Osteocyte (in vitro differentiated cells): Measurements from ENCODE around the gene IPCEF1. TPM values are rescaled to one million over a fixed set of nuclear protein-coding genes. Genes with fewer than 3 reads are reported as not detected.

Source experiments
- DNase-seq: peaks from one replicate; pipeline ENCODE4 v3.0.0; 2021; ENCODE audit warnings: mixed read lengths; ENCODE audit not compliant: unreplicated experiment; ENCODE audit errors: extremely low spot score
- H3K27ac Mint-ChIP-seq: one replicate; pipeline ENCODE4 v1.8.0; 2021; ENCODE audit warnings: mild to moderate bottlenecking, mixed read lengths; ENCODE audit not compliant: unreplicated experiment
- H3K27me3 Mint-ChIP-seq: one replicate; pipeline ENCODE4 v1.8.0; 2021; ENCODE audit warnings: mixed read lengths; ENCODE audit not compliant: unreplicated experiment
- H3K36me3 Mint-ChIP-seq: one replicate; pipeline ENCODE4 v1.8.0; 2021; ENCODE audit warnings: mixed read lengths; ENCODE audit not compliant: unreplicated experiment
- H3K4me1 Mint-ChIP-seq: one replicate; pipeline ENCODE4 v1.8.0; 2021; ENCODE audit warnings: mixed read lengths; ENCODE audit not compliant: unreplicated experiment
- H3K4me3 Mint-ChIP-seq: one replicate; pipeline ENCODE4 v1.8.0; 2021; ENCODE audit warnings: mild to moderate bottlenecking, moderate library complexity, mixed read lengths; ENCODE audit not compliant: unreplicated experiment
- H3K9me3 Mint-ChIP-seq: one replicate; pipeline ENCODE4 v1.8.0; 2021; ENCODE audit warnings: mixed read lengths; ENCODE audit not compliant: unreplicated experiment
- total RNA-seq: library from RNA; stranded (reverse); gene quantifications from 2 replicates; pipeline ENCODE4 v1.2.1, GENCODE V29; 2021
- TF ChIP-seq, protein P1 (sequence below): fragments of 200-600 bp; sonication (generic); IDR thresholded peaks from 2 replicates; pipeline ENCODE4 v1.5.0; 2021; ENCODE audit warnings: antibody characterized with exemption, mild to moderate bottlenecking, moderate library complexity

The IPCEF1 gene
- total RNA-seq, 1 donor from 2014 or later, result 0.46 TPM

DNA sequence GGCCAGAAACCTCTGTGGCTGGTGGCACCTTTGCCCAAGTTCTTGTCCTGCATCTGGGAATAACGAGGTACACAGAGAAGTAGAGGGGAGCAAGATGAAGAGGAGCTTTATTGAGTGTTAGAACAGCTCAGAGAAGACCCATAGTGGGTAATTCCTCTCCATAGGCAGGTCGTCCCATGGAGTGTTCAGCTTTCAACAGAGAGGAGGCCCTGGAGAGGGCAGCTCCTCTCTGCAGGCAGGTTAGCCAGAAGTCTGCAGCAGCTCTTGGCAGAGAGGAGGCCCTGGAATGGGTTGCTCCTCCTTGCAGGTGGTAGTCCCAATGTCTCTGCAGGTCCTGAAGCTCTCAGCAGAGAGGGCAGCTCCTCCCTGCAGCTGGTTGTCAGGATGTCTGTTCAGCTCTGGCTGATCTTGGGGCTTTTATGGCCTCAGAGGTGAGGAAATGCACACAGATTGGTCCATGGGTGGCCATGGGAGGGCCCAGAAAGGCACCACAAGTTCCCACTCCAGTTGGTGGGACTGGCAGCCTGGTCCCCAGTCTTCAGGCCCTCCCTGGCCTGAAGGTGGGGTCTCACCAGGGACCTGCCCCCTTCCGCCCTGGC lies 89.0 kb downstream of the IPCEF1 start:
- no peak overlapping the region for H3K4me3 Mint-ChIP-seq
- peaks cover 5% of the 10 kb centered on the region for H3K27me3 Mint-ChIP-seq
- H3K27ac Mint-ChIP-seq, result no peak overlapping the region
- TF ChIP-seq, protein P1, sequence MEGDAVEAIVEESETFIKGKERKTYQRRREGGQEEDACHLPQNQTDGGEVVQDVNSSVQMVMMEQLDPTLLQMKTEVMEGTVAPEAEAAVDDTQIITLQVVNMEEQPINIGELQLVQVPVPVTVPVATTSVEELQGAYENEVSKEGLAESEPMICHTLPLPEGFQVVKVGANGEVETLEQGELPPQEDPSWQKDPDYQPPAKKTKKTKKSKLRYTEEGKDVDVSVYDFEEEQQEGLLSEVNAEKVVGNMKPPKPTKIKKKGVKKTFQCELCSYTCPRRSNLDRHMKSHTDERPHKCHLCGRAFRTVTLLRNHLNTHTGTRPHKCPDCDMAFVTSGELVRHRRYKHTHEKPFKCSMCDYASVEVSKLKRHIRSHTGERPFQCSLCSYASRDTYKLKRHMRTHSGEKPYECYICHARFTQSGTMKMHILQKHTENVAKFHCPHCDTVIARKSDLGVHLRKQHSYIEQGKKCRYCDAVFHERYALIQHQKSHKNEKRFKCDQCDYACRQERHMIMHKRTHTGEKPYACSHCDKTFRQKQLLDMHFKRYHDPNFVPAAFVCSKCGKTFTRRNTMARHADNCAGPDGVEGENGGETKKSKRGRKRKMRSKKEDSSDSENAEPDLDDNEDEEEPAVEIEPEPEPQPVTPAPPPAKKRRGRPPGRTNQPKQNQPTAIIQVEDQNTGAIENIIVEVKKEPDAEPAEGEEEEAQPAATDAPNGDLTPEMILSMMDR, result no peak
- no peaks in the 10 kb centered on the region for H3K36me3 Mint-ChIP-seq
- no peak for DNase-seq
- no peaks in the 10 kb centered on the region for H3K4me1 Mint-ChIP-seq
- no peaks in the 10 kb centered on the region for H3K9me3 Mint-ChIP-seq

DNA sequence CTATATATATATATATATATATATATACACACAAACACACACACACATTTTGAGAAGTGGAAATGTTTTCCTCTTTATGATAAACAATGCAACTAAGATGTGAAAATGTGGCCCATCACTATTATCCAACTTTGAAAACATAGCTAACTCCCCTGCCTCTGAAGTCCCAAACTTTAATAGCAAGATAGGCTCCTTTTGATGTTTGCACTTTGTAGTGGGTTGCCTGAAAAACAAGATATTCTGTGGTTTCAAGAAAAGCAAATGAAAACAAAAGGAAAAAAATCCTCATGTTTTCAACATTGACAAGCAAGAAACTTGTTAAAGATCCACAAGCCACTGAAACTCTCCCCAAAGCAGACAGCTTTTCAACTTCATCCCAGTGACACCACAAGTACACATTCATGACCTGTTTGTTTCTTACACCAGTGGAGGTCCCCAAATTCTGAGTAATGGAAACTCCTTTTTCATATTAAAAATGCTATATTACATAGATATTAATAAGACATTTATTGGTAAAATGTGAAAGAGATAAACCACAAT lies 90.0 kb downstream of the IPCEF1 start:
- peaks cover 5% of the 10 kb centered on the region for H3K27me3 Mint-ChIP-seq
- no peak for DNase-seq
- H3K27ac Mint-ChIP-seq, result no peak overlapping the region
- H3K4me3 Mint-ChIP-seq, result no peak overlapping the region
- TF ChIP-seq, protein P1, result no peak
- H3K4me1 Mint-ChIP-seq, result no peaks in the 10 kb centered on the region
- no peaks in the 10 kb centered on the region for H3K36me3 Mint-ChIP-seq
- no peaks in the 10 kb centered on the region for H3K9me3 Mint-ChIP-seq

DNA sequence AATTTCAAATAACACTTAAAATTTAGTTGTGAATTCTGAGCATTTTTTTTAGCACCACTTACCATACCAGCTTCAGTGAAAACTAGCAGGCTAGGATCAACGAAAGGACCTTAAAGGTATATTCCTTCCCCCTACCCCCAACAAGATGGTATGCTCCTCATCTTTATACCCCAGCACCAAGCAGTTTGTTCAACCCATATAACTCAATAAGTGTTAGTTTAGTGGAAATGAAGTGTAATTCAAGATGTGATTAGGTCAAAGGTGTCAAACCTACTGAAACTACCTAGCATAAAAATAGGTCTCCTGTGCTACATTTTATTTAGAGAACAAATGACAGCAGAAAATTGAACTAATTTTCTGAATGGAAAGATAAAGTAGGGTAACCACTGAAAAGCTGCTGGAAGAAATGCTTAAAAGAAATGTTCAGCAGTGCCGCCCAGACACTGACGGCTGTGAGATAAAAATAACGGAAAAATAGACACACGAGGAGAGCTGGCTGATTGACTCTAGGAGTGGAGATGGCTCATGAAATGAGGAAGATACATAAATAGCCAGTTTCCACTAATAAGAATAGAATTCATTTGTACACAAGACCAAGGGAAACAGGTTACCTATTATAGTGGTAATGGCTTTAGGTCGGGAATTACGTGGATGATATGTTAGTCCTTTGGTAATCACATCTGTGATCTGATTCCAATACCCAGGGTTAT lies 94.8 kb downstream of the IPCEF1 start:
- Mint-ChIP-seq H3K4me3 (no peak overlapping the region), H3K36me3 (no peaks in the 10 kb centered on the region), H3K27me3 (no peaks in the 10 kb centered on the region), H3K4me1 (no peaks in the 10 kb centered on the region), H3K9me3 (no peaks in the 10 kb centered on the region), H3K27ac (no peak overlapping the region)
- TF ChIP-seq, protein P1, result no peak
- no peak for DNase-seq

DNA sequence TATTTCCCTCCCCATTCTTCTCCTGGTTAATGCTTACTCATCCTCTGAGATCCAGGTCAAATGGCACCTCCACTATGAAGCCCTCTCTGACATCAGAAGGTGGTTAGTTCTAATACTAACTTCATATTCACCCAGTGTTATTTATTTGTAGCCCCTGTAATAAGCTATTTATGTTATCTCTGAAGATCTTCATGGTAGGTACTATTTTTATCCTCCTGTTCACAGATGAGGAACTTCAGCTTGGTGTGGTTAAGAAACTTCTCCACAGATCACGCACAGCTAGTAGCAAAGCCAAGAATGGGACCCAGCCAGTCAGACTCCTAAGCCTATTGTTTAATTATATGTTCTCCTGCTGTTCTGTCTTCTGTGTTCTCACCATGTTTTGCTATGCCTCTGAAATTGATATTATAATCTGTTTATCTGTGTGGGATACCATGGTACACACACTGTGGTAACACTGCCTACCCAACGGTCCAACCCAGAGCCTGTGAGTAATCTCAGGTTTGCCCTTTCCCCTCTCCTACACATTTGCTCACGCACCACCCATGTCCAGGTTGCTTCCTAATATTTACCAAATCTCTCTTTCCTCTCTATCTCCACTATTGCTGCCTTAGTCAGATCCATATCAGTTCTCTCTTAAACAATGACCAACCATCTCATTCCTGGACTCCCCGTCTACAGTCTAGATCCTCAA lies 98.4 kb downstream of the IPCEF1 start:
- H3K27me3 Mint-ChIP-seq, result peaks cover 2% of the 10 kb centered on the region
- H3K4me3 Mint-ChIP-seq, result no peak overlapping the region
- no peaks in the 10 kb centered on the region for H3K4me1 Mint-ChIP-seq
- DNase-seq, result no peak
- peaks cover 18% of the 10 kb centered on the region for H3K9me3 Mint-ChIP-seq
- TF ChIP-seq, protein P1, result no peak
- peaks cover 3% of the 10 kb centered on the region for H3K36me3 Mint-ChIP-seq
- H3K27ac Mint-ChIP-seq, result no peak overlapping the region

DNA sequence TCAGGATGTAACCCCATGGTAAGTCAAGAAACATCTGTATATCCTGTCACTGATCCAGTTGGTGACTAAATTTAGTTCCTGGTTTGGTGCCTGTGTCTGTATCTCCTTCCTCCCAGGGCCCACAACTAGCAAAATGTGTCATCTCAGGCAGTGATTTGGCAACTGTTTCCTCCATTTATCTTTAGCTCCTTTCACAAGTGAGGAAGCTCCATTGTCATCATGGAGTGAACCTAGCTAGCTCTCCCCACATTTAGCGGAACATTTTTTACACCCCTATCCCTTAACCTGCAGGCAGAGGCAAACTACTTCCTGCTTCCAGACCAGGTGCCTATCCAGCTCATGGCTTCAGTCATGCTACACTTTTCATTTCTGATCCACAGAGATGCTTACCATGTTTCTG lies 99.5 kb downstream of the IPCEF1 start:
- H3K27ac Mint-ChIP-seq, result no peak overlapping the region

More for the DNA sequence above, 99.5 kb downstream of the IPCEF1 start:
- no peak for DNase-seq
- no peaks in the 10 kb centered on the region for H3K4me1 Mint-ChIP-seq
- TF ChIP-seq, protein P1, result no peak
- no peak overlapping the region for H3K4me3 Mint-ChIP-seq
- H3K27me3 Mint-ChIP-seq, result peaks cover 2% of the 10 kb centered on the region
- peaks cover 18% of the 10 kb centered on the region for H3K9me3 Mint-ChIP-seq
- H3K36me3 Mint-ChIP-seq, result peaks cover 3% of the 10 kb centered on the region
